NOMO-1 treated with dmso at 0.1 percent for 144 hours (cell line): ENCODE data around the gene TEX9.

Experiments
- DNase-seq: peaks from one replicate; lab custom pipeline; 2025; ENCODE audit not compliant: unreplicated experiment; lab: John Stamatoyannopoulos, UW

The TEX9 gene

DNA sequence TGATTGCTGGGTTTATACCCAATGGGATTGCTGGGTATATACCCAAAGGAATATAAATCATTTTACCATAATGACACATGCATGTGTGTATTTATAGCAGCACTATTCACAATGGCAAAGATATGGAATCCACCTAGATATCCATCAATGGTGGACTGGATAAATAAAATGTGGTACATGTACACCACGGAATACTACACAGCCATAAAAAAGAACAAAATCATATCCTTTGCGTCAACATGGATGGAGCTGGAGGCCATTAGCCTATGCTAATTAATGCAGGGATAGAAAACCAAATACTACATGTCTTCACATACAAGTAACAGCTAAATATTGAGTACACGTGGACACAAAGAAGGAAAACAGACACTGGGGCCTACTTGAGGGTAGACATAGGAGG, 77.1 kb downstream of the TEX9 start:
- no peak for DNase-seq

- DNase-seq, result no peak
These were observed 80.5 kb downstream of the TEX9 start for GRCh38 chr15:56445746-56446145.

GRCh38 chr15:56454836-56455235, 89.6 kb downstream of the TEX9 start:
- no peak for DNase-seq

- DNase-seq, result no peak
These were observed 91.0 kb downstream of the TEX9 start for GRCh38 chr15:56456229-56456628.

GRCh38 chr15:56459096-56459495, 93.9 kb downstream of the TEX9 start:
- DNase-seq, result no peak

DNA sequence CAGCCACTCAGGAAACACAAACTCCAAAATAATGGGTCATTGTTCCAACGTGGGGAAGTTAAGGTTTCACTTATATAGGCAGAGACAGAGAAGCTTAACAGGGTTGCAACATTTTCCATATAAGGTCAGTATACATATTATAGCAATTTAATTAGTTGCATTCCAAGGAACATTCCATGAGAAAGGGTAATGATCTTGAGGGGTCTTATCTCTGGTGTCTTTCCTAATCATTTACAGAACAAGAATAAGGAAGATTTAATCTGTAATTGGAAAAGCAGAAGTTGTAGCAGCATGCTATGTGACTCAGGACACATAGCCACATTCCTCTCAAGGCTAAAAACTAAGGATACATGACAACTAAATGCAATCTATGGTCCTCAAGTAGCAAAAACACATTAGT, 94.8 kb downstream of the TEX9 start:
- no peak for DNase-seq

DNA sequence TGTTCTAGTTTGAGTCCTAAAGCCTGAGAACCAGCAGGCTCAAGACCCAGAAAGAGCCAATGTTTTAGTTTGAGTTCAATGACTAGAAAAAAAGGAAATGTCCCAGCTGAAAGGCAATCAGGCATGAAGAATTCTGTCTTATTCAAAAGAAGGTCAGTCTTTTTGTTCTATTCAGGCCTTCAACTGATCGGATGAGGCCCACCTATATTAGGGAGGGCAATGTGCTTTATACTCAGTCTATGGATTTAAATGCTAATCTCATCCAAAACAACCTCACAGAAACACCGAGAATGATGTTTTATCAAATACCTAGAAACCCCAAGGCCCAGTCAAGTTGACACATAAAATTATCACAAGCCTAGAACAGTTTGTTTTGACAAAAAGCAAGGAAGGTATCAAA, 95.7 kb downstream of the TEX9 start:
- DNase-seq, result no peak

GRCh38 chr15:56464893-56465520, 99.8 kb downstream of the TEX9 start, which contains the start of gene MNS1:
MNS1 (minus strand) TSS chr15:56465137; CDS start chr15:56464972, 165 bp downstream.
- peak; percentile 96 for DNase-seq

- no peak for DNase-seq
These were observed 102.4 kb downstream of the TEX9 start for GRCh38 chr15:56467616-56468015.

DNA sequence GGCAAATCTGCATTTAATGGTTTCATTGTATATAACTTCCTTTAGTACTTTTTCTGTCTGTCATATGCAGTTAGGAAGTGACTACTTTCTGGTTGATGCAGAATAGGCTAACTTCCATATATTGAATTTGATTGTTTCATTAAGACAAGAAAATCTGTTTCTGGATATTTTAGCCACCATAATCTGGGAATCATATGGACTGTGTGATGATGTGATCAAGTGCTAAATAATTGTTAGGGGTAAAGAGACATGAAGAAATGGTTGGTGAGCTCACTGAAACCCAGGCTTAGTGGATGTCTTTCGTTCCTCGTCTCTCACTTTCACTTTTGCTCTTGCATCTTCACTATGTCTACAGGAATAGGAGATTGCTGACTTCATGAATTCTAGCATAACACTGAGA, 103.2 kb downstream of the TEX9 start:
- peak; percentile 26 for DNase-seq

GRCh38 chr15:56469483-56469882, 104.3 kb downstream of the TEX9 start:
- no peak for DNase-seq

GRCh38 chr15:56471440-56472069, 106.3 kb downstream of the TEX9 start:
- DNase-seq, result no peak

DNA sequence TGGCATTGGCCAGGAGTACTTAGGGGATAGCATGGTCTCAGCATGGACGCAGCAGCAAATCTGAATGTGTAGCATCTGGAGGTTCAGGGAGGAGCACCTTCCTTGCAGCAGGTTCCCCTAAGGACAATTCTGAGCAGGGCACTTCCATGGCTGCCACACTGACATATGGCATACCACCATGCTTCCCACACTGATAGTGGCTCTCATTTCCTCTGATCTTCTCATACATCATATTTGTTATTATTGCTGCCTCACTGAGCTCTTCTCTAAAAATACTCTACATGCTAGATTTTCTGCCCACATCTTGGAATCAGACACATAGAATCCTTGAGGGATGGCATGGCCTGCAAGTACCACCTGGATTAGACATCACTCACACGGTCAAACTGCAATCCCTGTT, 107.1 kb downstream of the TEX9 start:
- no peak for DNase-seq

DNA sequence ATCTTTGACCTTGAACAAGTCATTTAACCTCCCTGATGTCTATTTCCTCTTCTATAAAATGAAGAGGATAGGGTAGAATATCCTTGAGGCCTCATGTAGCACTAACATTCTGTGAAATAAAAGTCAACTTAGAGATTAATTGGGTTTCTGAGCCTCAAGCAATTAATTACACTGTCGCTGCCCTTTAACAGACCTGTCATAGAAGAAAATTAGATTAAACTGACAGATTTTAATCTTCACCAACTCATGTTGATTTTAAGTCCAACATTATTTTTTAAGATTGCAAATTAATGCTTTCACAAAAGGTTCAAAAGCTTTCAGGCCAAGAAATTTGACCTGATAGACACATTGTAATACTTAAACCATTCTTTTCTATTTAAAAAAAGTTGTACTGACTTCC, 107.8 kb downstream of the TEX9 start:
- DNase-seq, result no peak

DNA sequence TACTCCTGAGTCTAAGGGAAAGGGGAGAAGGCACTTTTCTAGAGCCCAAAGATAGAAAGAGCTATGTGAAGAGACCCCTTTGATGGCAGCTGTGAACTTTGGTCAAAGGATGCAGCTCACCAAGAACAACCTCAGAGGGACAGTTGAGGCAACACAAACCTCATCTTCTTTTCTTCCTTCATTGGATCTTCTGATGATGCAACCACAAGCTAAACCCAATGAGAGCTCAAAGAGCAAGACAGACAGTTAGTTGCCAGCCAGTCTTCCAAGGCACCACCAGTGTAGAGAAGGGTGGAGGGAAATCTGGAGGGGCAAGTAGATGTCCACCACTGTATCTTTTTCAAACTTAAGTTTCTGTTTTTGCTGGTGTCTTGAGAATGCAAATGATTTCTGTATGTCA, 110.1 kb downstream of the TEX9 start:
- no peak for DNase-seq
